HG03521 (cell line): Measurements from ENCODE around the gene DOLPP1.
"Not testable (repeated sequence)": the region's sequence is repeated elsewhere in the genome, so short reads cannot be mapped to it uniquely, and the experiment has no call there.

Source experiments
- ATAC-seq: cut with Tn5 transposase; IDR thresholded peaks from one replicate; pipeline ENCODE4 v1.9.1; 2021; ENCODE audit warnings: mild to moderate bottlenecking, moderate library complexity; ENCODE audit not compliant: unreplicated experiment

Gene DOLPP1

DNA sequence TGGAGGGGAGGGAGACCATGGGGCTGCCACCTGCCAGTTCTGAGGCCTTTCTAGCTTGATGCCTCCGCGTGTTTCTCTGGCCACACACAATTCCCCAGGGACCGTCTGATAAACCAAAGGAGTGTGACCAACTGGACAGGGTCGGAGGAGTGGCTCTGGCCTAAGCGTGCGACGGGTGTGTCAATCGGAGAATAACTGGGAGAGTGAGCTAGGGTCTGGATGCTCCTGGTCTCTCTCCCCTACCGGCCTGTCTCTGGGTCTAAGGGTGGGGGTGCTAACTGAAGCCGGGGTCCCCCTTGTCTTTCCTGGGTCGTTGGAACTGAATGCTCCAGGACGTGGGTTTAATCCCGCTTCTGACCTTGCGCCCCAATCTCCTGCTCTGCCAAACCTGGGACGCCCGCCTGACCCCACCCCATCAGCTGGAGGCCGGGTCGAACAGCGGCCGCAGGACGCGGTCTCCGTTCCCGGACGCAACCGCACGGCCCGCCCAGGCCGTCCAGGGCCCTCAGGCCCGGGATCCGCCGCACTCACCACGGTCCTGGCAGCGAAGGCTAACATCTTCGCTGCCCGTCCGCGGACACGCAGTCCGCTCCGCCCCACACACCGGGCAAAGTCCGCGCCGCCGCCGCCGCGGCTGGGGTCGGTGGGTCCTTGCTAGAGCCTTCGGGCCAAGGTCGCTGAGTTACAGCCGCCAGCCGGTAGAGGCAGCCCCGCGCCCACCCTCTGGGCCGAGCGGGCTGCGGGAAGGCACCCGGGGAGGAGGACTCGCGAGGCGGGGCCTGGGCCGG, 29.2 kb downstream of the DOLPP1 start:
- ATAC-seq = peak; percentile 8

DNA sequence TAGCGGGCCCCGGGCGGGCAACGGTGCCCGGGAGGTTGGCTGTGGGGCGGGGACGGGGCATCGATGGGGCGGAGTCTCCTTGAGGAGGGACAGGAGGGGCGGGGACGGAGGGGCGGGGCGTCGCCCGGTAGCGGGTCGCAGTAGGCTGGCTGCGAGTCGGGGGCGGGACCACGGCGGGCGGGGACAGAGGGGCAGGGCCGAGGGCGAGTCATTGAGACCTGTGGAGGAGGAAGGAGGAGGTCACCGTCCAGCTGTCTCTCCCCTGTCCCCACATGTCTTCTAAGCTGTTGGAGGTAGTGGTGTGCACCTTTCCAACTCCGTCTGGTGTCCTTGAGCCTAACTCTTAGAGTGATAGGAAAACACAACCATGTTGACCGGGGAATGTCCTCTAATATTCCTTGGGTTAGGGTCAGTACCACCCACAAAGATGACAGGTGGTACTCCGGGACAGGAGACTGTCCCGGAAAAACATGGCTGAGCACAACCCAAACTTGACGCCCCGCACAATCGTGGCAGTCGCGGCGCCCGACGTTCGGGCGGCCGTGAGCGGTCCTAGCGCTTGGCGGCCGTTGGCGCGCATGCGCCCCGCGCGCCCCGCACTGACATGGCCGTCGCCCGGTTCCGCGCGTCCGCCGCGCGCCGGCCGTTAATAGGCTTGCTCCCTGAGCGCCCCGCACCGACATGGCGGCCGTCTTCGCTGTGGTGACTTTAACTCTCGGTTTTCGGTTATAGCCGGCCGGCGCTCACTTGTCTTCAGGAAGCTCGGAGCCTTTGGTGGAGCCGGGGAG, 30.0 kb downstream of the DOLPP1 start, which contains the start of the genes CRAT and PTPA:
Gene CRAT (minus strand): TSS at position 54 of the 788 bp plus-strand sequence. CDS start 284 bp downstream, outside the sequence.
Gene PTPA (plus strand): TSS at position 676 of the 788 bp plus-strand sequence. CDS start 186 bp downstream, outside the sequence.
- peak; percentile 72 for ATAC-seq

DNA sequence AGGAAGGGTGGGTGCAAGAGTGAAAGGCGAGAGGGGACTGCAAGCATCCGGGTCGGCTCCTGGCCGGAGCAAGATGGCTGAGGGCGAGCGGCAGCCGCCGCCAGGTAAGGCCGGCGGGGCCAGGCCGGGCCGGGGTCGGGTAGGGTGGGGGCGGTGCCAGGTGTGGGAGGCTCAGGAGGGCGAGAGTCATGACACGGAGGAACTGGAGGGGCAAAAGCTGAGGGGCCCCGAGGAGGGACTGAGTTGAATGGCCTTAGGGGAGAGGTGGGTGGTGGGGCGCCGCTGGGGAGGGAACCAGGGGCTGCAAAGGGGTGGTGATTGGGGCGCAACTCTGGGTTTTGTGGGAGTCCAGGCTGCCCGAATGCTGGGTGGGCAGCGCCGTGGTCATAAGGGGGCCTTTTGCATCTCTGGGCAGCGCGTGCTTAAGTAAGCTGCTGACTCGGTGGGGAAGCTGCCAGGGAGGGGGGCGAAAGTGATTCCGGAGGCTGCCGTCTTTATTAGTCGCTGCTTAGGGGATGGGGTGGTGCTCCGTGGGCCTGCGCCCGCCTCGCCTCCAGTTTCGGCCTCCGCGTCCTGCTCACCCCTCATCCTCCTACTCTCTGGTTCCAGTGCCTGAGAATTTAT, 30.7 kb downstream of the DOLPP1 start:
- no peak for ATAC-seq

- ATAC-seq = not testable (repeated sequence)
Observed at GRCh38 chr9:129112526-129112925, 31.6 kb downstream of the DOLPP1 start.

DNA sequence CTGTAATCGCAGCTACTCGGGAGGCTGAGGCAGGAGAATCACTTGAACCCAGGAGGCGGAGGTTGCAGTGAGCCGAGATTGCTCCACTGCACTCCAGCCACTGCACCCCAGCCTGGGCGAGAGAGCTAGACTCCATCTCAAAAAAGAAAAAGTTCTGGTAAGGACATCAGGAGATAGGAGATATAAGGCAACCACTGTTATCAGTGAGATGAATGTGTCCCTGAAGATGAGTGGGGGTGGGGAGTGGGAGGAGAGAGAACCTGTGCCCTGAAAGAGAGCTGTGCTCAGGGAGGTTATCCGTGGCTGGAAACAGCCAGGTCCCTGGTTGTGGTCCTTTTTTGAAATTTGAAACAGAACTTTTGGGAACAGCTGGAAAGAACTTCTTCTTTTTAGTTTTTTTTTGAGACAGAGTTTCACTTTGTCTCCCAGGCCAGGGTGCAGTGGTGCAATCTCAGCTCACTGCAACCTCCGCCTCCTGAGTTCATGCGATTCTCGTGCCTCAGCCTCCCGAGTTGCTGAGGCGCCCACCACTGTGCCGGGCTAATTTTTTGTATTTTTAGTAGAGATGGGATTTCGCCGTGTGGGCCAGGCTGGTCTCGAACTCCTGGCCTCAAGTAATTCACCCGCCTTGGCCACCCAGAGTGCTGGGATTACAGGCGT, 32.9 kb downstream of the DOLPP1 start:
- no peak for ATAC-seq

DNA sequence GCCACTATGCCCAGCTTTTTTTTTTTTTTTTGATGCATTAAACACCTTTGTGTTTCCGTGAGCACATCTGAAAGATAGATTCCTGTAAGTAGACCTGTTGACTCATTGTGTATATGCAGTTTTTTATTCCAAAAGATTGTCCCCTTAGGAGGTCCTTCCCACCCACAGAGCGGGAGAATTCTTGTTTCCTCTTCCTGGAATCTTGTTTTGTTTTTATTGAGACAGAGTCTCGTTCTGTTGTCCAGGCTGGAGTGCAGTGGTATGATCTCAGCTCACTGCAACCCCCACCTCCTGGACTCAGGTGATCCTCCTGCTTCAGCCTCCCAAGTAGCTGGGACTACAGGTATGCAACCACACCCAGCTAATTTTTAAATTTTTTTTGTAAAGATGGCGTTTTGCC, 37.9 kb downstream of the DOLPP1 start:
- no peak for ATAC-seq

GRCh38 chr9:129121483-129121882, 40.6 kb downstream of the DOLPP1 start:
- no peak for ATAC-seq

DNA sequence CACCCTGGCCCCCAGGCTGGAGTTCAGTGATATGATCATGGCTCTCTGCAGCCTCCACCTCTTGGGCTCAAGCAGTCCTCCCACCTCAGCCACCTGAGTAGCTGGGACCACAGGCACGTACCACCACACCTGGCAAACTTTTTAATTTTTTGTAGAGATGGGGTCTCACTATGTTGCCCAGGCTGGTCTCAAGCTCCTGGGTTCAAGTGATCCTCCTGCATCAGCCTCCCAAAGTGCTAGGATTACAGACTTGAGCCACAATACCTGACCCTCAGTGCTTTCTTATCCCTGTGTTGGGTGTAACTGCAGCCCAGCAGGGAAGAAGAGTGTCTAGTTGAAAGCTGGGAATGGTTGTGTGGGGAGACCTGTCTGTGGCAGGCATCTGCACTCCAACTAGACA, 41.2 kb downstream of the DOLPP1 start:
- no peak for ATAC-seq

- not testable (repeated sequence) for ATAC-seq
Observed at GRCh38 chr9:129122976-129123375, 42.1 kb downstream of the DOLPP1 start.

DNA sequence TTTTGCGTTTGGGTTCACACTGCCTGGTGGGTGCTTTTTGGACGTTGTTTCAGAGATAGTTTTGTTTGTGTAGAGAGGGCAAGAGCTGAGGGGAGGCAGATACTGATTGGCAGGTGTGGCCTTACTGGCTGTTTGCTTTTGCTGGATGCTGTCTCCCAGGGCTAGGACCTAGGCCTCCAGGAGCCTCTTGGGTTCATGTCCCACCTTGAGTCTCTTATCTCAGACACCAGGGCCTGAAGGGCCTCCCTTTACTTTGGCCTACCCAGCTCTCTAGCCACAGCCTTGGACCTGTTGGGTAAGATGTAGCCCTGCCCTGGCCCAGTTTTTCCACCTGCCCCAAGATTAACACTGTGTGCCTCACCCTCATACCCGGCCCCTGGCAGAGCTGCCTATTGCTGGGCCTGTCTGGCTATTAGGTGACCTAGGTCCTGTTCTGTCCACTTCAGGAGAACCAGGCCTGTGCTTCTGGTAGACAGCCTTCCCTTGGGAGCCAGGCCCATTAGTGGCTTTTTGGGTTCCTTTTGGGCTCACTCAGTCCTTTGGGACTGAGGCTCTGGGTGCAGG, 43.7 kb downstream of the DOLPP1 start:
- no peak for ATAC-seq

DNA sequence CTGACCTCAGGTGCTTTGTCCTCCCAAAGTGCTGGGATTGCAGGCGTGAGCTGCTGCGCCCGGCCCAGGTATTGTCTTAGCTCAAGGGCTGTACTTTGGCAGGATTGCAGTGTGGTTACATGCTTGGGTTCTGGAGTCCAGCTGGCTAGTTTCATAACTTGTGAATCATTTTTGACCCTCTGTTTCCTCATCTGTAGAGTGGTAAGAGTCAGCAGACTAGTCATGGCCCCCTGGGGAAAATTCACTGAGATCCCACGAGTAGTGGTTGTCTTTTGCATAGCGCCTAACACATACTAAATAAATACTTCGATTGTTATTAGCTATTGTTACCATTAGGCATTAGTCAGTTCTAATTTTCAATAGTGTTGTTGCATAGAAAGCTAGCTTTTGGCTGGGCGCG, 44.6 kb downstream of the DOLPP1 start:
- no peak for ATAC-seq

- ATAC-seq = no peak
Observed at GRCh38 chr9:129126749-129127618, 46.1 kb downstream of the DOLPP1 start.

- ATAC-seq = no peak
Observed at GRCh38 chr9:129128689-129129088, 47.8 kb downstream of the DOLPP1 start.

- not testable (repeated sequence) for ATAC-seq
Observed at GRCh38 chr9:129130271-129130670, 49.4 kb downstream of the DOLPP1 start.

DNA sequence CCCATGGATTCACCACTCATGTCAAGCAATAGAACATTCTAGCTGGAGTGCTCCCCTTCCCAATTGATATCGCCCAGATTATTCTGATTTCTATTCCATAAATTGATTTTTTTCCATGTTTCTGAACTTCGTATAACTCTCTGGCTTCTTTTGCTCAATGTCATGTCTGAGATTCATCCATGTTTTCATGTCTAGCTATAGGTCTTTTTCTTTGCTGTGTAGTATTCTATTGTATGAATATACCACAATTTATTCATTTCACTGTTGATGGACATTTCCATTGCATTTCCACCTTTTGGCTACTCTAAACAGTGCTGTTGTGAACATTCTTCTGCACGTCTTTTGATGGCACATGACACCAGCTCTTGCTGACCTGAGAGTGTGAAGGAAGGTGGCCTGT, 49.9 kb downstream of the DOLPP1 start:
- ATAC-seq = no peak

- ATAC-seq = no peak
Observed at GRCh38 chr9:129131300-129132145, 50.6 kb downstream of the DOLPP1 start.

GRCh38 chr9:129133082-129133481, 52.2 kb downstream of the DOLPP1 start:
- ATAC-seq = no peak

DNA sequence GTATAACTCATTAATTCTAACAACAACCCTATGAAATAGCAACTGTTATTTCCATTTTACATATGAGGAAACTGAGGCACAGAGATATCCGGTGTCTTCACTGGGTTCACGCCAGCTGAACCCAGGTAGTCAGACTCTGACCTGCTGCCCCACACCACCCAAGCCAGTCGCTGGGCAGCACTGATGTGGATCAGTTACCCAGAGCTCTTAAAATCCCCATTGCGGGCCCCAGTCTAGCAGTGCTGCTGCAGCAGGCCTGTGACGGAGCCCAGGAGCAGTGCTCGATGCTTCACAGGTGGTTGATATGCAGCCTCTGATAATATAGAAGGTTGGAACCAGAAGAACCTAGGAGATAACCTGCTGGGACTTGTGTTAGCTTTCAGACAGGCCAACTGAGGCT, 54.6 kb downstream of the DOLPP1 start:
- ATAC-seq = no peak
